Measurements from ENCODE around the gene FIG4. TPM values are rescaled to one million over a fixed set of nuclear protein-coding genes. Genes with fewer than 3 reads are reported as not detected.

Gene FIG4
- total and polyA plus RNA-seq, 2 of the 13 experiments (the other 11 are each of a cell fraction or from before 2014, with no cell fraction given) = 5.5 to 7.9 TPM

- no peak for TF ChIP-seq ZXDC (CRISPR knock-in tag; IDR thresholded peaks at IDR 0.05)
These were observed 30.9 kb downstream of the FIG4 start (continued) for GRCh38 chr6:109722011-109722410.

GRCh38 chr6:109722564-109723254 is 31.6 kb downstream of the FIG4 start:
- intact Hi-C loops (cut with micrococcal nuclease; ENCODE audit: unreplicated experiment) = no loop called here
- no peak overlapping the region for H3K4me2 ChIP-seq (ENCODE audit: low read depth, low read length)
- no peak overlapping the region for H2AFZ ChIP-seq (ENCODE audit: low read length)
- 92% methylated on average over 3 of the region's 3 CpGs for WGBS (ENCODE audit: low lambda C conversion rate)
- H3K27me3 ChIP-seq (ENCODE audit: control insufficient read depth in 1 of 2, insufficient read depth in 2 of 2, low read length in 2 of 2) = no peaks in the 10 kb centered on the region
- in situ Hi-C loops (cut with HindIII; ENCODE audit: extremely low pct_ligation_motif_present, low pct_unique_long_range_greater_than_20kb) = no loop called here
- no peaks in the 10 kb centered on the region for H3K79me2 ChIP-seq (ENCODE audit: insufficient read depth, low read length)
- FAIRE-seq (no peak), ATAC-seq (no peak), DNase-seq (ENCODE audit: low spot score) (no peak)
- no peak overlapping the region for H3K27ac ChIP-seq (ENCODE audit: extremely low read length, insufficient read depth, low read length)
- no peaks in the 10 kb centered on the region for H3K9me3 ChIP-seq (ENCODE audit: low read length)
- POLR2A ChIA-PET = no interaction called here
- BruUV-seq (replicated peaks) = no TSS peak
- TF ChIP-seq HOMEZ (CRISPR knock-in tag; IDR thresholded peaks at IDR 0.05; ENCODE audit: low read depth) (no peak), TOE1 (CRISPR knock-in tag; IDR thresholded peaks at IDR 0.05) (no peak), ZNF24 (IDR thresholded peaks at IDR 0.05) (no peak), ZSCAN29 (CRISPR knock-in tag; conservative IDR thresholded peaks at IDR 0.05) (no peak), SOX6 (IDR thresholded peaks at IDR 0.05) (no peak), SOX6 (CRISPR knock-in tag; IDR thresholded peaks at IDR 0.05) (no peak), SP1 (IDR thresholded peaks at IDR 0.05) (no peak), SP1 (CRISPR knock-in tag; IDR thresholded peaks at IDR 0.05) (no peak), SATB2 (CRISPR knock-in tag; IDR thresholded peaks at IDR 0.05) (no peak), ZNF275 (CRISPR knock-in tag; IDR thresholded peaks at IDR 0.05; ENCODE audit: borderline replicate concordance) (no peak), HIC2 (CRISPR knock-in tag; IDR thresholded peaks at IDR 0.05; ENCODE audit: low read depth) (no peak), ZNF597 (CRISPR knock-in tag; IDR thresholded peaks at IDR 0.05) (no peak), ZNF414 (CRISPR knock-in tag; IDR thresholded peaks at IDR 0.05) (no peak)
- H3K4me1 ChIP-seq (ENCODE audit: insufficient read depth, low read length) = peaks cover 8% of the 10 kb centered on the region
- H4K20me1 ChIP-seq (ENCODE audit: insufficient read depth, low read length) = no peaks in the 10 kb centered on the region
- H3K4me3 ChIP-seq (replicated peaks in 1 of 3; ENCODE audit: insufficient read depth in 1 of 3, low read depth in 2 of 3, low read length in 3 of 3) = no peak overlapping the region
- H3K36me3 ChIP-seq (replicated peaks in 1 of 2; ENCODE audit: control insufficient read depth in 1 of 2, insufficient read depth in 2 of 2, low read length in 2 of 2) = no peaks in the 10 kb centered on the region
- CTCF ChIA-PET (ENCODE audit: low intra/inter-chr PET ratio, low total read pairs) = no interaction called here
- no peak overlapping the region for H3K9ac ChIP-seq (ENCODE audit: insufficient read depth, low read depth, low read length)

All from HepG2 (cell line).